Fibroblast of skin of left quadriceps (primary cell): ENCODE results near the gene PUS3.

ENCODE experiments used
- DNase-seq, 2 experiments: peaks; one replicate each; pipeline ENCODE4 v3.0.0-alpha.2; 2013; ENCODE audit warnings: low read depth in 2 of 2

PUS3 gene

GRCh38 chr11:125941619-125942611, 38.9 kb upstream of the PUS3 start:
- DNase-seq: no peak

GRCh38 chr11:125941267-125941618, 38.2 kb upstream of the PUS3 start:
- no peak for DNase-seq

GRCh38 chr11:125940145-125940544, 37.1 kb upstream of the PUS3 start:
- no peak for DNase-seq

GRCh38 chr11:125939081-125939521, 36.1 kb upstream of the PUS3 start:
- no peak for DNase-seq

GRCh38 chr11:125938418-125938817, 35.4 kb upstream of the PUS3 start:
- no peak for DNase-seq

- DNase-seq: peak; percentile 64
These were observed 32.7 kb upstream of the PUS3 start for GRCh38 chr11:125935618-125936199.

GRCh38 chr11:125935056-125935455, 32.0 kb upstream of the PUS3 start:
- DNase-seq: no peak

GRCh38 chr11:125934473-125934872, 31.5 kb upstream of the PUS3 start:
- DNase-seq: no peak

- DNase-seq: no peak
These were observed 30.2 kb upstream of the PUS3 start for GRCh38 chr11:125933030-125933813.

- no peak for DNase-seq
These were observed 29.3 kb upstream of the PUS3 start for GRCh38 chr11:125932301-125932700.

- DNase-seq: no peak
These were observed 28.7 kb upstream of the PUS3 start for GRCh38 chr11:125931668-125932067.

GRCh38 chr11:125931116-125931515, 28.1 kb upstream of the PUS3 start:
- DNase-seq: no peak

GRCh38 chr11:125930076-125930450, 27.1 kb upstream of the PUS3 start:
- no peak for DNase-seq

GRCh38 chr11:125929445-125930075, 26.6 kb upstream of the PUS3 start:
- no peak for DNase-seq

- no peak for DNase-seq
These were observed 23.7 kb upstream of the PUS3 start for GRCh38 chr11:125926682-125927081.

- no peak for DNase-seq
These were observed 22.8 kb upstream of the PUS3 start for GRCh38 chr11:125925804-125926203.

- no peak for DNase-seq
These were observed 22.3 kb upstream of the PUS3 start for GRCh38 chr11:125925247-125925740.

- no peak for DNase-seq
These were observed 21.5 kb upstream of the PUS3 start for GRCh38 chr11:125924384-125925007.

GRCh38 chr11:125923633-125924032, 20.6 kb upstream of the PUS3 start:
- no peak for DNase-seq

- peak; percentile 39 to 45 for DNase-seq
These were observed 20.1 kb upstream of the PUS3 start for GRCh38 chr11:125923012-125923579.

GRCh38 chr11:125922156-125922555, 19.1 kb upstream of the PUS3 start:
- DNase-seq: no peak
